Endodermal cell (in vitro differentiated cells): ENCODE results near the gene ZNF512. TPM values are rescaled to one million over a fixed set of nuclear protein-coding genes. Genes with fewer than 3 reads are reported as not detected.

ENCODE experiments used
- DNase-seq: peaks from one replicate; pipeline ENCODE4 v3.0.0-alpha.2; 2017
- H3K27ac ChIP-seq: 2 replicates; pipeline ENCODE4 v1.5.1; 2013; ENCODE audit warnings: mild to moderate bottlenecking, low read depth, low read length, moderate library complexity
- H3K27me3 ChIP-seq: 2 replicates; pipeline ENCODE4 v1.6.1; 2013; ENCODE audit warnings: mild to moderate bottlenecking, low read length, moderate library complexity; ENCODE audit not compliant: insufficient read depth, control insufficient read depth, poor library complexity, severe bottlenecking
- H3K36me3 ChIP-seq: 2 replicates; pipeline ENCODE4 v1.7.0; 2013; ENCODE audit warnings: mild to moderate bottlenecking, low read length, moderate library complexity; ENCODE audit not compliant: control insufficient read depth, insufficient read depth
- H3K4me1 ChIP-seq: one replicate; pipeline ENCODE4 v1.7.0; 2013; ENCODE audit warnings: low read length; ENCODE audit not compliant: control insufficient read depth, insufficient read depth
- H3K4me3 ChIP-seq: 2 replicates; pipeline ENCODE4 v1.5.1; 2013; ENCODE audit warnings: mild to moderate bottlenecking, low read length, moderate library complexity
- H3K9ac ChIP-seq: 2 replicates; pipeline ENCODE4 v1.6.1; 2013; ENCODE audit warnings: mild to moderate bottlenecking, low read length, moderate library complexity; ENCODE audit not compliant: poor library complexity, severe bottlenecking; ENCODE audit errors: extremely low read depth
- H3K9me3 ChIP-seq: 2 replicates; pipeline ENCODE4 v1.6.1; 2013; ENCODE audit warnings: mild to moderate bottlenecking, low read length, moderate library complexity; ENCODE audit not compliant: control insufficient read depth
- H3K27ac Mint-ChIP-seq: 2 replicates; pipeline ENCODE4 v1.8.0; 2020; ENCODE audit warnings: mixed read lengths
- H3K27me3 Mint-ChIP-seq: 2 replicates; pipeline ENCODE4 v1.8.0; 2021; ENCODE audit warnings: mild to moderate bottlenecking, mixed read lengths; ENCODE audit not compliant: insufficient read depth
- H3K36me3 Mint-ChIP-seq: 2 replicates; pipeline ENCODE4 v1.8.0; 2020; ENCODE audit warnings: low read depth, mixed read lengths
- H3K4me1 Mint-ChIP-seq: 2 replicates; pipeline ENCODE4 v1.8.0; 2020; ENCODE audit warnings: mixed read lengths
- H3K4me3 Mint-ChIP-seq: 2 replicates; pipeline ENCODE4 v1.8.0; 2020; ENCODE audit warnings: mild to moderate bottlenecking, moderate library complexity, mixed read lengths
- H3K9me3 Mint-ChIP-seq: 2 replicates; pipeline ENCODE4 v1.8.0; 2020; ENCODE audit warnings: mild to moderate bottlenecking, mixed read lengths
- CTCF ChIP-seq: fragments of 200-600 bp; sonication (generic); conservative IDR thresholded peaks from 2 replicates; pipeline ENCODE4 v1.5.0; 2021; ENCODE audit warnings: antibody characterized with exemption, mild to moderate bottlenecking
- WGBS, 2 experiments: methylation state at CpG; one replicate each; pipeline versions ENCODE4 v1.1.5 to v1.1.7; 2013; ENCODE audit warnings: missing lambda C conversion rate in 2 of 2, mixed read lengths in 1 of 2; ENCODE audit not compliant: insufficient coverage in 1 of 2, insufficient read length in 1 of 2; 5-methylcytosine and 5-hydroxymethylcytosine counted together
- total RNA-seq, 2 donors: library from RNA; stranded (reverse); fragmentation: NEBNext Ultra II Directional in 1 of 2; extraction: Animal tissue kit (Norgen Biotek cat#: 25700) in 1 of 2; gene quantifications; 2 replicates in 1 of 2; 3 replicates in 1 of 2; pipeline ENCODE4 v1.2.1, GENCODE V29; 2021

Gene ZNF512
- total RNA-seq, 2 donors from 2014 or later, result 29.3 to 36.7 TPM

GRCh38 chr2:27664154-27664574 is 81.3 kb downstream of the ZNF512 start:
- Mint-ChIP-seq H3K27me3 (no peaks in the 10 kb centered on the region), H3K36me3 (peaks cover 48% of the 10 kb centered on the region), H3K4me3 (peak overlapping the region; percentile 98), H3K4me1 (peaks cover 15% of the 10 kb centered on the region), H3K9me3 (no peaks in the 10 kb centered on the region), H3K27ac (peak overlapping the region; percentile 100)
- peaks cover 46% of the 10 kb centered on the region for H3K36me3 ChIP-seq
- H3K9me3 ChIP-seq, result no peaks in the 10 kb centered on the region
- DNase-seq, result no peak
- peak overlapping the region; percentile 58 for H3K9ac ChIP-seq
- no peaks in the 10 kb centered on the region for H3K27me3 ChIP-seq
- TF ChIP-seq CTCF, result peak; percentile 11
- no peak overlapping the region for H3K27ac ChIP-seq
- H3K4me3 ChIP-seq, result peak overlapping the region; percentile 87
- WGBS, 2 experiments, result 6 to 8% methylated on average over 10 to 28 of the region's 28 CpGs
- no peaks in the 10 kb centered on the region for H3K4me1 ChIP-seq

- Histone ChIP-seq H3K27me3 (no peaks in the 10 kb centered on the region), H3K27ac (no peak overlapping the region), H3K36me3 (peaks cover 45% of the 10 kb centered on the region), H3K9ac (peak overlapping the region; percentile 58), H3K4me1 (no peaks in the 10 kb centered on the region), H3K9me3 (no peaks in the 10 kb centered on the region), H3K4me3 (peak overlapping the region; percentile 87)
- 91 to 92% methylated on average over 14 to 16 of the region's 16 CpGs for WGBS, 2 experiments
- Mint-ChIP-seq H3K27ac (peak overlapping the region; percentile 100), H3K36me3 (peaks cover 48% of the 10 kb centered on the region), H3K4me1 (peaks cover 15% of the 10 kb centered on the region), H3K27me3 (no peaks in the 10 kb centered on the region), H3K9me3 (no peaks in the 10 kb centered on the region), H3K4me3 (peak overlapping the region; percentile 98)
- TF ChIP-seq CTCF, result no peak
- DNase-seq, result no peak
Observed at GRCh38 chr2:27664622-27665363, 82.0 kb downstream of the ZNF512 start.

- Mint-ChIP-seq H3K9me3 (no peaks in the 10 kb centered on the region), H3K4me1 (peaks cover 11% of the 10 kb centered on the region), H3K27ac (no peak overlapping the region), H3K27me3 (no peaks in the 10 kb centered on the region), H3K4me3 (no peak overlapping the region), H3K36me3 (peaks cover 47% of the 10 kb centered on the region)
- TF ChIP-seq CTCF, result no peak
- Histone ChIP-seq H3K27ac (no peak overlapping the region), H3K27me3 (no peaks in the 10 kb centered on the region), H3K9ac (no peak overlapping the region), H3K4me3 (no peak overlapping the region), H3K9me3 (no peaks in the 10 kb centered on the region), H3K36me3 (peaks cover 34% of the 10 kb centered on the region), H3K4me1 (no peaks in the 10 kb centered on the region)
- WGBS, 2 experiments, result no CpG with 5 or more reads among the region's 1 CpG
- DNase-seq, result no peak
Observed at GRCh38 chr2:27667446-27667845, 84.6 kb downstream of the ZNF512 start.
